Stimulated activated CD4-positive, alpha-beta T cell treated with anti-CD3 and anti-CD28 coated beads, Interleukin-2, amount 100 ng/mL, for 48 hours (primary cell): ENCODE data around the gene TSPAN1.

Experiments
- DNase-seq, 2 donors: peaks; one replicate each; pipeline ENCODE4 v3.0.0-alpha.2; 2020

The TSPAN1 gene

GRCh38 chr1:46166521-46167462 lies 8.1 kb upstream of the TSPAN1 start:
- peak in 1 of 2 donors; percentile 30 for DNase-seq

GRCh38 chr1:46168477-46168876 lies 6.4 kb upstream of the TSPAN1 start:
- no peak for DNase-seq

GRCh38 chr1:46169811-46170454 lies 5.0 kb upstream of the TSPAN1 start:
- no peak for DNase-seq

GRCh38 chr1:46171351-46171750 lies 3.5 kb upstream of the TSPAN1 start:
- no peak for DNase-seq

GRCh38 chr1:46171871-46172270 lies 3.0 kb upstream of the TSPAN1 start:
- DNase-seq, result no peak

- no peak for DNase-seq
Observed at GRCh38 chr1:46172321-46172720, 2.6 kb upstream of the TSPAN1 start.

- DNase-seq, result no peak
Observed at GRCh38 chr1:46173361-46173856, 1.5 kb upstream of the TSPAN1 start.

- DNase-seq, result no peak
Observed at GRCh38 chr1:46175243-46175642, 356 bp downstream of the TSPAN1 start.

- no peak for DNase-seq
Observed at GRCh38 chr1:46176211-46176865, 1.5 kb downstream of the TSPAN1 start, which contains the start of gene P3R3URF. P3R3URF (minus strand) TSS chr1:46176488; CDS start chr1:46176471, 17 bp downstream.

GRCh38 chr1:46179138-46180081 lies 4.5 kb downstream of the TSPAN1 start:
- DNase-seq, result peak; percentile 60 to 63

- DNase-seq, result no peak
Observed at GRCh38 chr1:46180082-46180616, 5.3 kb downstream of the TSPAN1 start.

- DNase-seq, result no peak
Observed at GRCh38 chr1:46181343-46182260, 6.7 kb downstream of the TSPAN1 start.

- DNase-seq, result no peak
Observed at GRCh38 chr1:46183079-46183847, 8.4 kb downstream of the TSPAN1 start.

GRCh38 chr1:46183926-46184557 lies 9.2 kb downstream of the TSPAN1 start:
- DNase-seq, result no peak

- peak; percentile 45 to 50 for DNase-seq
Observed at GRCh38 chr1:46184920-46185658, 10.2 kb downstream of the TSPAN1 start.

GRCh38 chr1:46186076-46186475 lies 11.2 kb downstream of the TSPAN1 start:
- no peak for DNase-seq

GRCh38 chr1:46187106-46187869 lies 12.4 kb downstream of the TSPAN1 start:
- no peak for DNase-seq
